GM21528 (cell line): Measurements from ENCODE around the gene RERE.

ENCODE experiments used
- ATAC-seq: cut with Tn5 transposase; IDR thresholded peaks from one replicate; pipeline ENCODE4 v1.9.1; 2021; ENCODE audit warnings: mild to moderate bottlenecking, moderate library complexity; ENCODE audit not compliant: unreplicated experiment, low FRiP score

RERE gene

DNA sequence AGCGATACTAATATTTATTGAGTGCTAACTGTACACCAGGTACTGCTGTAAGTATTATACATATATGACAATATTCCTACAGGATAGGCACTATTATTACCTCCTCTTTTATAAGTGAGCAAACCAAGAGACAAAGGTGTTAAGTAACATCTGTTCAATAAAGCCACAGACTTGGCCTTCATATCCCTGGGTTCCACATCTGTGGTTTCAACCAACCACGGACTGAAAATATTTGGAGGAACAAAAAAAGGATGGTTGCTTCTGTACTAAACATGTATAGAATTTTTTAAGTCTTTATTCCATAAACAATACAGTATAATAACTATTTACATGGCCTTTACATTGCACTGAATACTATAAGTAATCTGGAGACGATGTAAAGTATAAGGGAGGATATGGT is 95.1 kb downstream of the RERE start:
- ATAC-seq, result no peak

DNA sequence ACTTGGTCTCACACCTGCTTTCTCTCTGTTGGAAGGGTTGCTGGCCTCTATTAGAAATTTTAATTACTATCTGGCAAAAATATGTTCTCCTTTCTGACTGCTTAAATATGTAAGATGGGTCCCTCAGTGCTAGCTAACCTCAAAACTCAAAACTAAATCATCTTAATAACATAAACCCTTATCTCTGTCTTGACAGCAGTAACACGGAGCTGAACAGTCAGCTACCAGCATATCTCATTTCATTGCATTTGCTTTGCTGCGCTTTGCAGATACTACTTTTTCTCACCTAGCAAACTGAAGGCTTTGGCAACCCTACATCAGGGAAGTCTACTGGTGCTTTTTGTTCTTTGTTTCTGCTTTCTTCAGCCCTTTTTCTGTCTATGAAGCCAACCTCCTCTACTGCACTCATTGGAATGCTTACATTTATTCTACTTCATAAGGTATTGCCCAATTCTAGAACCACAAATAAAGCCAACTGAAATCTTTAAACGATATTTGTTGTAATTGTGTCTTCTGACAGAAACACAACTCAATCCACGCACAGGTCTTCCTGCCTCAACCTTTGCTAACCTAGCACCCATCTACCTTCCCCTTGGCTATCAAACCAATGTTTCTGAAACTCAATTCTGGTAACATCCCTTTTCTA is 95.6 kb downstream of the RERE start:
- ATAC-seq, result no peak

DNA sequence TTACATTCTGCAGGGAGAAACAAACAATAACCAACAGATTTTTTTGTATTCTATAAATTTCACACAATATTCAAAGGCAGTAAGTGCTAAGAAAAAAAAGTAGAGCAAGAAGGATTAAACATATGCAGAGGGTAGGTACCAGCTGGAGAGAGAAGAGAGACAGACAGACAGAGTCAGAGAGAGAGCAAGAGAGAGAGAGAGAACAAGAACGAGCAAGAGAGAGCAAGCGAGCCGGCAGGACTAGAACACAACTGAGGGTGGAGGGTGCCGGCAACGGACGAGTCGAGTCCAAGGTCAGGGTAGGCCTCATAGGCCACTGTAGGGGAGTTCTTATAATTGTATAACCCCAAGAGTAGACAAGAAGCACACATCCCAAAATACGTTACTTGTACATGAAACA is 97.1 kb downstream of the RERE start:
- no peak for ATAC-seq

DNA sequence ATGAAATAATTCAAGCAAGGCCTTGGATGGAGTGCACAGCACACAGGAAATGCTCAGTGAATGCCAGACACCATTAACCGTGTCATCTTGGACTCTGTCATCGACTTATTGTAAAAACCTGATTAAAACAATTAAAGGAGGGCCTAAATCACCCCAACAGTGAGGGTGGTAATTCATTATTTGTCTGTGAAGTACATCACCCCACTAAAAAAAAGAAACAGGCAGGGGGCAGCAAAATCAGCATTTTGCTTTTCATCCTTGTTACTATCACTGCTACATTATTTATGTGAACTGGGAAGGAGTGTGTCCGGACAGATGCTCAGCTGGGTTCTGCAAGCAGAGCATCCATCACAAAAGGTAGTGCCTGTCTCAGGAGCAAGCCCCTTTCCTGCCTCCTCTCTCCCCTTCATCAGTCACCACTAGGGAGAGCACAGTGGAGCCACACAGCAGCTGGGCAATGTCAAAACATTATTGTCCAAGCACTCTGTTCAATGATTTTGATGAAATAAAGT is 98.5 kb downstream of the RERE start:
- ATAC-seq, result no peak

DNA sequence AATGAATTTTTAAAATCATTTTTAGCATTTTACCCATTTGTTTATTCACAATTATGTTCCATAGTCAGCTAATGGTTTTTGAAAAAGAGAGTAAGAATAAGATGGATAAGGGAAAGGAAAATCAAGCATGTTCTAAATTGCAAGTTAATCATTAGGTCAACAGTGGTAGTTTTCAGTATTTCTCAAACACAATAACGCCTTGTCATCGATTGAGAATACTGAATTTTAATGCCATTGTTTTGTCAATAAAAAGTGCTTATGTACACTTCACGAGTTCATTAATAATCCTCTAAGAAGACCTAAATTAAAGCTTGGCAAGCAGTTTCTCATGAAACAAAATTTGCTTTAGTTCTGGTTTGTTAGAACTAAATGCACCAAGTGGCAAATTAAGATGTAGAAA is 100.3 kb downstream of the RERE start:
- no peak for ATAC-seq

DNA sequence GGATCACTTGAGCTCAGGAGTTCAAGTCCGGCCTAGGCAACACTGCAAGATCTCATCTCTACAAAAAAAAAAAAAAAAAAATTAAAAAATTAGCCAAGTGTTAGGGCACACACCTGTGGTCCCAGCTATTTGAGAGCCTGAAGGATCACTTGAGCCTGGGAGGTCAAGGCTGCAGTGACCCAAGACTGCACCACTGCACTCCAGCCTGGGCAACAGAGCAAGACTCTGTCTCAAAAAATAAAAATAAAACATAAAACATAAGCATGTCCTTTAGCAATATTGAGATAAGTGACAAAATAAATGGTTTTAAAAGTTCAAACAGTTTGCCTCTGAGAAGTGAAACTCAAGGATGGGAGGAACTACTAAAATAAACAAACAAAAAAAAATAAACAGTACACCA is 101.2 kb downstream of the RERE start:
- no peak for ATAC-seq

DNA sequence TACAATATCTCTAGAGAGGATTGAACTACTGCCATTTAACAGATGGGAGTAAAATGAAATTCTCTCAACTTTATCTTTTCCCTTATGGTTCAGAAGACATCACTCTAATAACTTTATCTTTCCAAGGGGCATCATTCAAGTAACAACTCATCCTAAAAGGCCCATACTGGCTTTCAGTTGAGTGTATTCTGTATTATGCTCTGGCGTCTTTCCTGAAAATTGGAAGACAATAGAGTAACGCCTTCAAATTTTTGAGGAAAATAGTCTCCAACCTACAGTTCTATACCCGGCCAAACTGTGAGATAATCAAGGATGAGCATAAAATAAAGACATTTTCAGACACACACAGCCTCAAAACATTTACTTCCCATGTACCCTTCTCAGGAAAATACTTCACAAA is 103.3 kb downstream of the RERE start:
- ATAC-seq, result no peak

DNA sequence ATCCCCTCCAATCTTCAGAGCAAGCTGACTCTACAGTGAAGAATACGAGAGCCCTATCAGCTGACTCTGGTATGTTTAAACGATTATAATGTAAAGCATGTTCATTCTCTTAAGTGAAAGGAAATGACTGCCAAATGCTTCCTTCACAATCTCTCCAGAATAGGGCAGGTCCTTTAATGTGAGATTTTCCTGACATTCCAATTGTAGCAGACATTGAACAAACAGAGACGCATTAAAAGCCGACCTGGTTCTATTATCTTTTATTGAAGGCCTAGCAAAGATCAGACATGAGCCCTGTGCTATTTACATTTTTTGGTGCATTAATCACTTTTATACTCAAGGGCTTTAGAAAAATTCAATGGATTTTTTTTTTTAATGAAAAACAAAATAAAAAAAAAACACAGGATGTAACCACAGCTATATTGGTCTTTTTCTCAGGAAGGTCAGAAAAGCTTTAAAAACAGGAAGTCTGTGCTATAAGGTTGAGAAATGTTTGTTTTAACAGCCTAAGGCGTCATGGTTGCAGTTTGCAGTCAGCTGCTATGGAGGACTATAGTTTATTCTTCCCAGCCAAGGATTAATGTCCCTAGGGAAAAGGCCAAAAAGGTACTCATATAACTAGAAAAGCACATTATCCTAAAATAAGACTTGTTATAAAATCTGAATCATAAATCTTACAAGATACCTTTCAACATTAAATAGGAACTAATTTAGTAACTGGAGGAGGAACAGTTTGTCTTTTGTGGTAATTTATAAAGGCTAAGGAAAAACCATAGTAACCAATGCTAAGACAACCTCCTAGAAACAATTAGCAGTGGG is 104.8 kb downstream of the RERE start:
- no peak for ATAC-seq

DNA sequence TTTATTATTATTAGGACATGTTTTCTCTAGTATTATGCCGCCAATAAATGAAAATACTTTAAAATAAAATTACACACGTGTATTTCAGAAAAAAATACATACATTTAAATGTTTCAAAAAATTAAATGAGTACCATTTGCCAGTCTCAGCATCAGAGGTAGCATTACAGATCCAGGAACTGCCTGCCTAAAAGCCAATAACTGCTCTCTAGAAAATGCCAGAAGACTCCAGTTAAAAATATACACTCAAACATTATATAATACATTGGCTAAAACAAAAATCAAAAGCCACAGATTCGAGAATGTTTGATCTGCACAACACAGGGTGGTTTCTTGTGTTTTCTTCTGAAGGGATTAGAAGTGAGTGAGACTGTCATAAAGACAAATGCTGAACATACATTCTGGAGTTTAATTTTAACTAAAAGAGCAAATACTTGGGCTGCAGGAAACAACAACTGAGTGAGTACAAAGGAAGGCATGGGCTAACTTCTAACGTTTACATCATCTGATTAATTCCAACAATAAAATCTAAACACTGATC is 105.5 kb downstream of the RERE start:
- no peak for ATAC-seq

DNA sequence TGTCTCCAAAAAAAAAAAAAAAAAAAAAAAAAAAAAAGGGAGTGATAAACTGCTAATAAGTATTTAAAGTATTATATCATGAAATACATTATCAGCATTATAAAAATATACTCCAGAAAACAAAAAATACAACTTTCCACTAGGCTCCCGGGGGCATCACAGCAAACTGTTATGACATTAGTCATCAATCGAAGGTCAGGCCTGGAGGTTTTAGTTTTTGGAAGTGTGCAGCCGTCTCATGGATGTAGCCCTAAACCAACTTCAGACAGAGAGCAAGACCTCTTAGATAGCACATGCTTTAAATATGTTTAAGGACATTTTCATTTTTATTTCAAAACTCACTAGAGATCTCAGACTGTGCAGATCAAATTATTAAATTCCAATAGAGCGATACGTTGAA is 106.3 kb downstream of the RERE start:
- ATAC-seq, result no peak

DNA sequence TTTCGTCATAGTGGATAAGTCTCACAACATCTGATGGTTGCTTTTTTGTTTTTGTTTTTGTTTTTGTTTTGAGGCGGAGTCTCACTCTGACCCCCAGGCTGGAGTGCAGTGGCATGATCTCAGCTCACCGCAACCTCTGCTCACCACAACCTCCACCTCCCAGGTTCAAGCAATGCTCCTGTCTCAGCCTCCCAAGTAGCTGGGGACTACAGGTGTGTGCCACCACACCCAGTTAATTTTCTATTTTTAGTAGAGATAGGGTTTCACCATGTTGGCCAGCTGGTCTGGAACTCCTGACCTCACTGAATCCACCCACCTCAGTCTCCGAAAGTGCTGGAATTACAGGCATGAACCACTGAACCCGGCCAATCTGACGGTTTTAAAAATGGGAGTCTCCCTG is 109.2 kb downstream of the RERE start:
- no peak for ATAC-seq

DNA sequence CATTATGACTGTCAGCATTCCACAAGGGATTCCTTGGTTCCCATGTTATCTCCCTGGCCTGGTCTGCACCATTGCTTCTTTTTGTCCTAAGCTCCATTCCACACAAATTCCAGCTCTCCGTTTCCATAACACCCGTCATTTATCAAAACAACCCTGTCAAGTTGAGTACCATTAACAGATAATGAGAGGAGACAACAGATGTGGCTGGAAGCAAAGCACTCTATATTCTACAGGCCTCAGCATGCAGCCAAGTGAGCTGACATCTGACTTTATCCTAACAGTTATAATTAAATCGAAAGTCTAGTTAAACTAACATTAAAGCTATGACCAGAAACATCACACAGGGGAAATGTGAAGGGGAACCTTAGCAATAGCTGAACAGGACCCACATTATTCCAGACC is 110.4 kb downstream of the RERE start:
- ATAC-seq, result no peak

DNA sequence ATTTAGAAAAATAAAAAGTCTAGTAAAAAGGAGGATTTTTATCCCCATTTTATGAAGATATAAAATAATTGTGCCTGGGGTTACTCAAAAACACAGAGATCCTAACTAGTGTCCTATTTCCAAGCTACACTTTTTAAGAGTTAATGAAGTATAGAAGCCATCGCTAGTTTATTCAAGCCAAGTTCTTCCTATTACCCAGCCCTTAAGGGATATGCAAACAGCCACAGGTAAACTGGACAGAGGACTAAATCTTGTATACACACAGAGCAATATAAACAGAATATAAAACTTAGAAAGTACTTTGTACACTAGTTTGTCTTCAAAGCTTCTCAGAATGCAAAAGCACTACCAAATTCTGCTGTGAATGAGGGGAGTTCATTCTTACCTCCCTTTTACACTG is 111.1 kb downstream of the RERE start:
- no peak for ATAC-seq

DNA sequence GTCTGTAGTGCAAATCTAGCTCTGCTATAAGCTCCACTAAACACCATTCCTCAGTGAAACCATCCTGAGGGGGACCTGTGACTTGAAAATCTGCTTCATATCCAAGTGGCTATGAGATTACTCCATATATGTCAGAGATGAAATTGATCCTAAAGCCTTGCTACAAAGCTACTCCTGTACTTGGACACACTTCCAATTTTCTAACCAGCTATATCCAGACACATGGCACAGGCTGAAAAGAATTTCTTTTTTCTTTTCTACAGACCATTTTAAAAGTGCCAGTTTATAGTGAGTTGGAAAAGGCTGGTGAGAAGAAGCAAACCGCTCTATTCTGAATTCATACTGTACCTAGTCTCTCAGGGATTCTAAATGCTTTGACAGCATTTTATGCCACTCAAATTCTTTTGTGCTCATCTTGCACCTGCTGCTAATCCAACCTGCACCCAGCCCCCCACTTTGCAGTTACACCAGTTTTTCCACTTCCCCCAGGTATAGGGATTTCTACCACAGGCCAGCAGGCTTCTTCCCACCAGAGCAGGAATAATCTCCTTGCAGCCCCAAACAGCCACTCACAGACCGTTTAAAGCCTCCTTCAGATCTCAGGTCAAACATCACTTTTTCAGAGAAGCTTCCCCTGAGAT is 112.5 kb downstream of the RERE start:
- no peak for ATAC-seq

DNA sequence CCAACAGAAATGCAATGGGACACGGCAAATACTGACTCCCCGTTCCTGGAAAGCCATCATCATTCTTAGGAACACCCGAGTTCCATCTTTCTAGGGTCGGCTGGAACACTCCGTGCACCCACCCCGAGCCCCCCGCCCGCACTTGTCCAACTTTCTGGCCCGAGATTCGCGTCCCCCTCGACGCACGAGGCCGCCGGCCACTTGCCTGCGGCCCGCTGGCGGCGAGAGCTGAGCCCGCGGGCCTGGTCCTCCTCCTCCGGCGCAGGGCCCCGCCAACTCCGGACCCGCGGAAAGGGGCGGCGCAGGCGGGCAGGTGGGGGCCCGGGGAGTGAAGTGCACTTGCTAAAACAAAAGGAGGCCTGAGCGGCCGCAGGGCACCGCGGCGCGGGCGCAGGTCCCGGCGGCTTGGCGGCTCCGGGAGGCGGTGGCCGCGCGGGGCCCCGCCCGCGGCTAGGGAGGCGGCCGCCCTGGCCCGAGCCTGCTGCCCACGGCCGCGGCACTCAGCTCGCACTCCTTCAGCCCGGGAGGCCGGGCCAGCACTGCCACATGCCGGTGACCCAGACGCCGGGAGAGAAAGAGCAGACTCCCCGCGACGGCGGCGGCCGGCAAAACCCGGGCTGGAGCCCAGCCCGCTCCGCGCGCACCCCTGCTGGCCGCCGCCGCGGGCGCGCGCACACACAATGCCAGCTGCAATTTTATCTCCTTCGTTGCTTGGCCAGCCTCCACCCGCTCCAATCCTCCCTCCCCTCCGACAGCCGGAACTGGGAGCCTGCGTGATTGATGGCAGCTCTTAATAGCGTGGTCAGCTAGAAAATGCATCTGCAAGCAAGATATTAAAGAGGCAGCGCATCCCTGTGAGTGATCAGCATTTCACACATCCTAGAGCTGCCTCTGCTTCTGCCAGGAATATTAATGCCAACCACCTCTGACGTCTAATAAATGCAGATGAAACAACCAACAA is 114.3 kb downstream of the RERE start:
- peak; percentile 65 for ATAC-seq

DNA sequence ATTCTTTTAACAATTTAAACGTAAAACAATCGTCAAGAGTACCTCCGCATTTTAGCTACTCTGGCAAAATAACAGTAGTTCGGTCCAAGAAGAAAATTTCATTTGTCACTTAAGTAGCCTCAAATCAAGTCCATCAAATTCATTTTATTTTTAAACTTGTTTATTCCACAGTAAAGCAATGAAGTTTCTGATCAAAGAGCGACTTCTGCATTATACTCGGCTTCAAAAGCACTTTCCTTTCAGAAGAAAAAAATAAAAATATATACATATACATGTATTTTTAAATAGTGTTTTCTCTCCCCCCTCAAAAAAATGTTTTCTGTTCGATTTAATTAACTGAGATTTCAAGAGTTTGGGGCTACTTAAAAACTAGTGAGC is 115.0 kb downstream of the RERE start:
- ATAC-seq, result no peak

DNA sequence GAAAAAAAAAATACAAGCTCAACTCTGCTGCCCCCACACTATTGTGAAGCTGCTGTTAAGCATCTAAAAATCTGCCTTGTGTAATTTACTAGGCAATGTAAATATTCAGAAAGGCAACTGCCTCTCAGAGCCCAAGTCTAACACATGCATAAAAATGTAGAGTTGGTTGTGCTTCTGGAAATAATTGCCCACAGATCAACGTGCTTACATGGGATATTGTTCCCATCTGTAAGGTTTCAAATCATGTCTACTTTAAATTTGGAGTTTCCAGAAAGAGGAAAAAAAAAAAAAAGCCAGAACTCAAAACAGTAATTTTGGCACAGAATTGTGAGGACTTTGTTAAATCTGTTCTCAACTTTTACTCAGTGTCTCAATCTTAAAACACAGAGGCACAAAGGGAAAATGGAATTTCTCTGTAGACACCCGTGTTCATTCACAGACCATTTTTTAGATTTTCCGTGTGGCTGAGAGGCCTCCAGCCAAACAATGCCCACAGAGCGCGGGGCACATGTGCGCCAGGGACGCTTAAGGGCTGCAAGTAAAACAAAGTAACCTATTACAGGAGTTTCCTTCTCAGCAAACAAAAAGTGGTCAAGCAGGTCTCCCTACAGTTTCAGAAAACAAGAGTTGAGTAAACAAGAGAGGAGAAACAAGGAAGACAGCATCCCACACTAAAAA is 115.5 kb downstream of the RERE start:
- no peak for ATAC-seq

DNA sequence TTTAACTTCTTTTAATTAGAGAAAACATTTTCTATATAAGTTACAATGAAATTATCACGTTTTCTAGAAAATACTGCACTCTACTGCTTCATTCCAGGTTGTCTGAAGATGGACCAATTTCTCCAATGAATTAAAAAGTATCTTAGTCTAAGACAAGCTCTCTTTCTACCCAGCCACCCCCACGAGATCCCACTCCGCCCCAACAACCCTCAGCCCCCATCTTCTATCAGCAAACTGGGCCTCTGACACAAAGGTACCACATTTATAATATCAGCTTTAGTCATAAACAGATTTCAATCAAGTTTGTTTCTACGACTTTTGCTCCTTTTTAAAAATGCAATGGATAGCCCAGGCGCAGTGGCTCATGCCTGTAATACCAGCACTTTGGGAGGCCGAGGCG is 117.8 kb downstream of the RERE start:
- ATAC-seq, result no peak

DNA sequence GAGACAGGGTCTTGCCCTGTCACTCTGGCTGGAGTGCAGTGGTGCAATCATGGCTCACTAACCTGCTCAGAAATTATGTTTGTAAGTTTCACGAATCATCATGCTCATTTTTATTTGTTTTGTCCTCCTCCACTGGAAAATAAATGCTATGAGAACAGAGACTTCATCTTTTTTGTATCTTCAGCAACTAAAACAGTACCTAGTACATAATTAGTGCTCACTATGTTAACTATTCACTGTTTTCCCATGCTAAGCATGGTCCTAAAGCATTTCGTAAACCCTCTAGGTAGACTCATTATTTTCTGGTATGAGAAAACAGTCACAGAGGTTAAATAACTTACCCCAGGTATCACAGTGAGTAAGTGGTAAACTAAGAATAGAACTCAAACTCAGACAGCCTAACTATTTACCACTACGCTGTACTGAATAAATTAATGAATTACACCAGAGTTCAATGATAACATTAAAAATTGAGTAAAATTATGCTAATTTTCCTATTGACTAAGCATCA is 118.4 kb downstream of the RERE start:
- no peak for ATAC-seq
